ENCODE measurements around the gene CSHL1. TPM values are rescaled to one million over a fixed set of nuclear protein-coding genes. Genes with fewer than 3 reads are reported as not detected.
A peak's percentile ranks its signal among the peaks of the same experiment; 100 is the strongest.

Gene CSHL1
- total RNA-seq, 1 donor from 2014 or later: not detected

DNA sequence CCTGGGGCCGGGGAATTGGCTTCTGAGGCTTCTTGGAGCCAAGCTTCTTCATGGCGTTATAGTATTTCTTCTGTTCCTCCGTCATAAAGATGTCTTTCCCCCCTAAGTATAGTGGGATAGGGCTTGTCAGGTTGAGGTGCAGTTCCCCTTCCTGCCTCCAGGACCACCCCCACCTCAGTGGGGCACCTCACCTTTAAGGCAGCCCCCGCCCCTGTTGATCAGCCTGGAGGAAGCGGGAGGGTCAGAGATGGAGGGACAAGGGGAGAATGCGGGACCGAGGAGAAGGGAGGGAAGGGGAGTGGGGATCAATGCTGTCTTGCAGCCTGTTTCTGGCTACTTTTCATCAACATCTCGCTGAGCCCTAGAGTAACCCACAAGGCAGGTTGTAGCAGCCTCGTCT is 32.7 kb upstream of the CSHL1 start:
- no peak for DNase-seq (ENCODE audit: low spot score)
- no peaks in the 10 kb centered on the region for H3K36me3 Mint-ChIP-seq (ENCODE audit: low read depth)
- no peak overlapping the region for H3K27ac Mint-ChIP-seq (ENCODE audit: unreplicated experiment)
- no peaks in the 10 kb centered on the region for H3K9me3 Mint-ChIP-seq (ENCODE audit: low read depth)
- H3K27me3 Mint-ChIP-seq (ENCODE audit: low read depth): peaks cover 4% of the 10 kb centered on the region
- no peak overlapping the region for H3K4me3 Mint-ChIP-seq (ENCODE audit: unreplicated experiment)
- no peaks in the 10 kb centered on the region for H3K4me1 Mint-ChIP-seq (ENCODE audit: low read depth)
- peak; percentile 27 for TF ChIP-seq CTCF (IDR thresholded peaks at IDR 0.05)

- no peak for TF ChIP-seq CTCF (IDR thresholded peaks at IDR 0.05)
These were observed 31.4 kb upstream of the CSHL1 start for GRCh38 chr17:63942309-63942985.

DNA sequence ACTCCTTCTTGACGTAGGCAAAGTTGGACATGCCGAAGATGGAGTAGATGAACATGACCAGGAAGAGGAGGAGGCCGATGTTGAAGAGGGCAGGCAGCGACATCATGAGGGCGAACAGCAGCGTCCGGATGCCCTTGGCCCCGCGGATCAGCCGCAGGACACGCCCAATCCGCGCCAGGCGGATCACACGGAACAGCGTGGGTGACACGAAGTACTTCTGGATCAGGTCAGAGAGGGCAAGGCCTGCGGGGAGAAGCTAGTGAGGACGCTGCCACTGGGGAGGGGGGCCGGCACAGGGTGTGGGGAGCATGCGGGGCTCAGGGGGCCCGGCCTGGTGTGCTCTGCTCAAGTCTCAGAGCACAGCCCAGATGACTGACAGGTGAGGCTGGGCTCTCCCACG is 30.7 kb upstream of the CSHL1 start:
- no peaks in the 10 kb centered on the region for H3K4me1 Mint-ChIP-seq (ENCODE audit: low read depth)
- no peaks in the 10 kb centered on the region for H3K9me3 Mint-ChIP-seq (ENCODE audit: low read depth)
- TF ChIP-seq CTCF (IDR thresholded peaks at IDR 0.05): no peak
- no peak for DNase-seq (ENCODE audit: low spot score)
- H3K4me3 Mint-ChIP-seq (ENCODE audit: unreplicated experiment): no peak overlapping the region
- no peak overlapping the region for H3K27ac Mint-ChIP-seq (ENCODE audit: unreplicated experiment)
- peaks cover 4% of the 10 kb centered on the region for H3K27me3 Mint-ChIP-seq (ENCODE audit: low read depth)
- no peaks in the 10 kb centered on the region for H3K36me3 Mint-ChIP-seq (ENCODE audit: low read depth)

More at GRCh38 chr17:63942309-63942985, 31.4 kb upstream of the CSHL1 start:
- DNase-seq (ENCODE audit: low spot score): no peak
- Mint-ChIP-seq H3K36me3 (ENCODE audit: low read depth) (no peaks in the 10 kb centered on the region), H3K4me1 (ENCODE audit: low read depth) (no peaks in the 10 kb centered on the region), H3K4me3 (ENCODE audit: unreplicated experiment) (no peak overlapping the region), H3K27ac (ENCODE audit: unreplicated experiment) (no peak overlapping the region), H3K9me3 (ENCODE audit: low read depth) (no peaks in the 10 kb centered on the region), H3K27me3 (ENCODE audit: low read depth) (peaks cover 4% of the 10 kb centered on the region)

DNA sequence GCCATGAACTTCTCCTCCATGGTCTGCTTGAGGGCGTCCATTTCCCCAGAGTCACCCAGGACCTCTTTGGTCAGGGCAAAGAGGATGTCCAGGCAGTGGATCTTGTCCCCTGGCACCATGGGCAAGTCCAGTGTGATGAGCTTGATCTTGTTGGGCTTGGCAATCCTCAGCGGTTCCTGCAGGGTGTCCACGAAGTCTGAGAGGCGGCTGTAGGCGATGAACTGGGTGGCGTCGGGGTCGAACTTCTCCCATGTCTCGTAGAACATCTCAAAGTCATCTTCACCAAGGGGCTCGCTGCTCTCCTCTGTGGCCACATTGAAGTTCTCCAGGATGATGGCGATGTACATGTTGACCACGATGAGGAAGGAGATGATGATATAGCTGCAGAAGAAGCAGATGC is 30.1 kb upstream of the CSHL1 start:
- H3K27me3 Mint-ChIP-seq (ENCODE audit: low read depth): peaks cover 5% of the 10 kb centered on the region
- H3K4me3 Mint-ChIP-seq (ENCODE audit: unreplicated experiment): no peak overlapping the region
- no peaks in the 10 kb centered on the region for H3K9me3 Mint-ChIP-seq (ENCODE audit: low read depth)
- no peak for DNase-seq (ENCODE audit: low spot score)
- H3K27ac Mint-ChIP-seq (ENCODE audit: unreplicated experiment): no peak overlapping the region
- no peak for TF ChIP-seq CTCF (IDR thresholded peaks at IDR 0.05)
- H3K4me1 Mint-ChIP-seq (ENCODE audit: low read depth): no peaks in the 10 kb centered on the region
- no peaks in the 10 kb centered on the region for H3K36me3 Mint-ChIP-seq (ENCODE audit: low read depth)

DNA sequence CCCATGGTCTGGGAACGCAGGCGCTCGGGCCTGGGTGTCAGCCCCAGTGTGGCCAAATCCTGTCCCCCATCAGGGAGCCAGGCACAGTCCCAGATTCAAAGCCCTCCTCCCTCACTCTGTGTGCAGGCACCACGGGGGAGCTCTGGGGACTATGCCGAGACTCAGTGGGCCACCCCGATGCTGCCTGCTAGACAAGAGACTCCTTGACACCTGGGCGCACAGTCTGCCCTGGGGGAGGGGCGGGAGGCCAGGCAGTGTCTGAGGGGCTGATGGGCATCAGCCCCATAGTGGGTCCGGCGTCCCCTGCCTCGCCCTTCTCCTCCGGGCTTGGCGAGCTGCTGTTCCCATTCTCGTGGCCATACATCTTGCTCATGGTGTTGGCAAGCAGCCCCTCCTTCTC is 29.5 kb upstream of the CSHL1 start:
- peak; percentile 88 for DNase-seq (ENCODE audit: low spot score)
- H3K4me3 Mint-ChIP-seq (ENCODE audit: unreplicated experiment): no peak overlapping the region
- no peaks in the 10 kb centered on the region for H3K9me3 Mint-ChIP-seq (ENCODE audit: low read depth)
- no peaks in the 10 kb centered on the region for H3K36me3 Mint-ChIP-seq (ENCODE audit: low read depth)
- H3K4me1 Mint-ChIP-seq (ENCODE audit: low read depth): no peaks in the 10 kb centered on the region
- H3K27ac Mint-ChIP-seq (ENCODE audit: unreplicated experiment): no peak overlapping the region
- TF ChIP-seq CTCF (IDR thresholded peaks at IDR 0.05): no peak
- H3K27me3 Mint-ChIP-seq (ENCODE audit: low read depth): peaks cover 9% of the 10 kb centered on the region
